ENCODE data around the gene ZBTB16.

DNA sequence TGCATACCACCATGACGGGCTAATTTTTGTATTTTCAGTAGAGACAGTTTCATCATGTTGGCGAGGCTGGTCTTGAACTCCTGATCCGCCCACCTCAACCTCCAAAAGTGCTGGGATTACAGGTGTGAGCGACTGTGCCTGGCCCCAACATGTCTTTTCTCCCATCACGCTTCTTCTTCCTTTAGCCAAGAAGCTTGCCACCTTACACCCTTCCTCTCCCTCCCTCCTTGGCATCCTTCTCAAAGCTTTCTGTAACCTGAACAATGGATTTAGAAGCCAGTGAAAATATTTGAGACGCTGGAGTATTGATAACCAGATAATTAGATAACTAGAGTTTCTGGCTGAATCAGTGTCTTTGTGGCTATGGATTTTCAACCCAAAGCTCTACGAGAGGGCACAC is 225.4 kb downstream of the ZBTB16 start:
- TF ChIP-seq ARNTL (CRISPR knock-in tag; IDR thresholded peaks at IDR 0.05), result no peak
- TF ChIP-seq ZNF550 (CRISPR knock-in tag; IDR thresholded peaks at IDR 0.05; ENCODE audit: borderline replicate concordance), result no peak
- no peak for TF ChIP-seq MZF1 (CRISPR knock-in tag; IDR thresholded peaks at IDR 0.05; ENCODE audit: borderline replicate concordance)

All from HepG2 (cell line).